Endothelial cell of umbilical vein (primary cell): ENCODE data around the gene LAX1. TPM values are rescaled to one million over a fixed set of nuclear protein-coding genes. Genes with fewer than 3 reads are reported as not detected.

Source experiments
- BruUV-seq: library from RNA; stranded (reverse); fragments of 400-500 nt; replicated peaks from 2 replicates; lab custom pipeline; 2021; lab: Mats Ljungman, UMichigan
- CTCF ChIA-PET: fragments of 300-600, 350-600 bp; sonication (Branson Sonifier 250); formaldehyde crosslinking; loops from one replicate; lab custom pipeline; 2021; ENCODE audit warnings: antibody characterized with exemption, inconsistent platforms; lab: Charles Lee
- POLR2A ChIA-PET: fragments of 300-600, 350-600 bp; sonication (Branson Sonifier 250); formaldehyde crosslinking; loops from one replicate; lab custom pipeline; 2021; ENCODE audit warnings: antibody characterized with exemption, inconsistent platforms; lab: Charles Lee
- DNase-seq: peaks from one replicate; pipeline ENCODE4 v3.0.0-alpha.2; 2011; ENCODE audit warnings: low read depth, low spot score
- FAIRE-seq: peaks from 2 replicates; lab custom pipeline; 2011; peaks lifted over from hg19 to GRCh38; lab: Jason Lieb, UNC
- H2AFZ ChIP-seq: 2 replicates; pipeline ENCODE4 v1.6.0; 2012; ENCODE audit warnings: low read depth, low read length, control low read depth, inconsistent platforms
- H3K27ac ChIP-seq: 2 replicates; pipeline ENCODE4 v1.5.1; 2011; ENCODE audit warnings: low read depth, mild to moderate bottlenecking, control low read depth, low read length, moderate library complexity; ENCODE audit not compliant: insufficient read depth
- H3K27me3 ChIP-seq, 2 experiments: 2 replicates each; pipeline versions ENCODE4 v1.6.0 to v1.6.1; 2011; ENCODE audit warnings: low read length in 2 of 2, mixed read lengths in 1 of 2; ENCODE audit not compliant: control insufficient read depth in 2 of 2, insufficient read depth in 2 of 2
- H3K36me3 ChIP-seq, 2 experiments: 2 replicates in 1 of 2; 3 replicates in 1 of 2; pipeline ENCODE4 v1.5.1; 2011; ENCODE audit warnings: low read length in 2 of 2, mild to moderate bottlenecking in 1 of 2, moderate library complexity in 1 of 2; ENCODE audit not compliant: control insufficient read depth in 2 of 2, insufficient read depth in 2 of 2; ENCODE audit errors: extremely low read depth in 1 of 2
- H3K4me1 ChIP-seq: 3 replicates; pipeline ENCODE4 v1.5.1; 2011; ENCODE audit warnings: mild to moderate bottlenecking, low read length; ENCODE audit not compliant: control insufficient read depth, insufficient read depth; ENCODE audit errors: extremely low read depth
- H3K4me2 ChIP-seq: 2 replicates; pipeline ENCODE4 v1.6.1; 2011; ENCODE audit warnings: low read length, control low read depth, mixed read lengths; ENCODE audit not compliant: insufficient read depth
- H3K4me3 ChIP-seq, 3 experiments: fragments of 200-600 bp in 1 of 3; sonication (generic), shearing (Covaris generic) in 1 of 3; replicated peaks in 1 of 3; 2 replicates each; pipeline ENCODE4 v1.5.1; 2011 to 2016; ENCODE audit warnings: control low read depth in 3 of 3, low read length in 3 of 3, mild to moderate bottlenecking in 2 of 3, inconsistent platforms in 1 of 3, low read depth in 1 of 3, moderate library complexity in 1 of 3; ENCODE audit not compliant: insufficient read depth in 1 of 3
- H3K79me2 ChIP-seq: 2 replicates; pipeline ENCODE4 v1.6.0; 2012; ENCODE audit warnings: low read length, inconsistent platforms; ENCODE audit not compliant: control insufficient read depth, insufficient read depth
- H3K9ac ChIP-seq: replicated peaks from 2 replicates; pipeline ENCODE3; 2011; ENCODE audit warnings: low read length, control low read depth; ENCODE audit not compliant: insufficient read depth; ENCODE audit errors: extremely low read depth
- H3K9me1 ChIP-seq: replicated peaks from 3 replicates; pipeline ENCODE4 v1.6.0; 2011; ENCODE audit warnings: mild to moderate bottlenecking, low read length; ENCODE audit not compliant: control insufficient read depth, insufficient read depth; ENCODE audit errors: extremely low read depth
- H3K9me3 ChIP-seq: replicated peaks from 2 replicates; pipeline ENCODE4 v1.5.1; 2012; ENCODE audit warnings: low read length, inconsistent platforms; ENCODE audit not compliant: control insufficient read depth, insufficient read depth
- H4K20me1 ChIP-seq: replicated peaks from 2 replicates; pipeline ENCODE3; 2011; ENCODE audit warnings: mild to moderate bottlenecking, low read length; ENCODE audit not compliant: control insufficient read depth, insufficient read depth; ENCODE audit errors: extremely low read depth
- EZH2 ChIP-seq: IDR thresholded peaks from 2 replicates; pipeline ENCODE4 v1.6.1; 2012; ENCODE audit warnings: borderline replicate concordance, low read depth, mild to moderate bottlenecking, moderate library complexity, low read length, inconsistent platforms; ENCODE audit not compliant: severe bottlenecking
- FOS ChIP-seq: IDR thresholded peaks from 2 replicates; pipeline ENCODE4 v1.6.1; 2011; ENCODE audit warnings: mild to moderate bottlenecking, low read length, moderate library complexity, borderline replicate concordance; ENCODE audit not compliant: insufficient read depth
- GATA2 ChIP-seq: IDR thresholded peaks from 2 replicates; pipeline ENCODE4 v1.7.0; 2011; ENCODE audit warnings: low read depth, mild to moderate bottlenecking, moderate library complexity, mixed read lengths, low read length; ENCODE audit not compliant: insufficient read length, insufficient read depth
- JUN ChIP-seq: IDR thresholded peaks from 2 replicates; pipeline ENCODE4 v1.6.1; 2011; ENCODE audit warnings: borderline replicate concordance, low read depth; ENCODE audit not compliant: insufficient read length, insufficient read depth
- MYC ChIP-seq: IDR thresholded peaks from one replicate; pipeline ENCODE4 v1.6.1; 2011; ENCODE audit warnings: mild to moderate bottlenecking, low read depth, low read length
- POLR2A ChIP-seq: IDR thresholded peaks from 2 replicates; pipeline ENCODE4 v1.6.1; 2012; ENCODE audit warnings: low read depth, mild to moderate bottlenecking, control low read depth, low read length
- POLR2AphosphoS5 ChIP-seq: IDR thresholded peaks from 2 replicates; pipeline ENCODE4 v1.6.1; 2012; ENCODE audit warnings: low read depth, mild to moderate bottlenecking, control low read depth, low read length, moderate library complexity; ENCODE audit not compliant: insufficient read depth
- dilution Hi-C: fragments of 300-500 bp; cut with MboI; formaldehyde crosslinking; loops from one replicate; pipeline ENCODE4 v1.15.0; 2019; ENCODE audit warnings: low sequenced_read_pairs; ENCODE audit not compliant: extremely low pct_ligation_motif_present
- intact Hi-C: fragments of 100-400 bp; cut with micrococcal nuclease; formaldehyde crosslinking; loops from one replicate; pipeline ENCODE4 v1.10.0; 2022
- polyA plus RNA-seq, 4 experiments: library from polyadenylated mRNA; depleted of rRNA in 3 of 4; stranded (reverse) in 3 of 4; unstranded in 1 of 4; fragments of >200 nt; gene quantifications; 2 replicates each; pipeline versions ENCODE4 v1.2.1 to v1.2.3, GENCODE V29; 2011 to 2012; ENCODE audit warnings: missing spikeins in 1 of 4
- total RNA-seq: library from RNA; stranded (reverse); gene quantifications from 2 replicates; pipeline ENCODE4 v1.2.3, GENCODE V29; 2021
- TF ChIP-seq, protein P1 (sequence below): IDR thresholded peaks from 2 replicates; pipeline ENCODE4 v1.6.1; 2011; ENCODE audit not compliant: insufficient read depth, insufficient read length
- TF ChIP-seq, protein P2 (sequence below), 2 donors: IDR thresholded peaks; 1 replicate in 1 of 2; 2 replicates in 1 of 2; pipeline ENCODE4 v1.5.1; 2011; ENCODE audit warnings: low read length in 2 of 2, mild to moderate bottlenecking in 2 of 2, moderate library complexity in 2 of 2, control low read depth in 1 of 2, inconsistent platforms in 1 of 2, low read depth in 1 of 2; ENCODE audit not compliant: insufficient read depth in 1 of 2; ENCODE audit errors: extremely low read depth in 1 of 2

LAX1 gene
- total and polyA plus RNA-seq, 2 donors (not counting 3 experiments of a cell fraction or from before 2014, with no cell fraction given), result not detected

GRCh38 chr1:203805689-203806088, 40.7 kb downstream of the LAX1 start:
- Histone ChIP-seq H3K79me2 (peaks cover 72% of the 10 kb centered on the region), H3K4me3 (no peak overlapping the region), H4K20me1 (peaks cover 8% of the 10 kb centered on the region), H3K9me3 (no peaks in the 10 kb centered on the region), H3K36me3 (peaks cover 10 to 12% of the 10 kb centered on the region in 2 experiments), H3K9me1 (no peaks in the 10 kb centered on the region), H3K4me1 (no peaks in the 10 kb centered on the region), H3K9ac (no peak overlapping the region), H3K27me3 (no peaks in the 10 kb centered on the region), H3K4me2 (no peak overlapping the region), H3K27ac (no peak overlapping the region), H2AFZ (no peak overlapping the region)
- intact Hi-C loops (no loop called here), dilution Hi-C loops (no loop called here)
- TF ChIP-seq POLR2A (no peak), JUN (no peak), GATA2 (no peak), EZH2 (no peak), POLR2AphosphoS5 (no peak), MYC (no peak), FOS (no peak)
- TF ChIP-seq, protein P1, sequence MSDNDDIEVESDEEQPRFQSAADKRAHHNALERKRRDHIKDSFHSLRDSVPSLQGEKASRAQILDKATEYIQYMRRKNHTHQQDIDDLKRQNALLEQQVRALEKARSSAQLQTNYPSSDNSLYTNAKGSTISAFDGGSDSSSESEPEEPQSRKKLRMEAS, result no peak
- TF ChIP-seq, protein P2, sequence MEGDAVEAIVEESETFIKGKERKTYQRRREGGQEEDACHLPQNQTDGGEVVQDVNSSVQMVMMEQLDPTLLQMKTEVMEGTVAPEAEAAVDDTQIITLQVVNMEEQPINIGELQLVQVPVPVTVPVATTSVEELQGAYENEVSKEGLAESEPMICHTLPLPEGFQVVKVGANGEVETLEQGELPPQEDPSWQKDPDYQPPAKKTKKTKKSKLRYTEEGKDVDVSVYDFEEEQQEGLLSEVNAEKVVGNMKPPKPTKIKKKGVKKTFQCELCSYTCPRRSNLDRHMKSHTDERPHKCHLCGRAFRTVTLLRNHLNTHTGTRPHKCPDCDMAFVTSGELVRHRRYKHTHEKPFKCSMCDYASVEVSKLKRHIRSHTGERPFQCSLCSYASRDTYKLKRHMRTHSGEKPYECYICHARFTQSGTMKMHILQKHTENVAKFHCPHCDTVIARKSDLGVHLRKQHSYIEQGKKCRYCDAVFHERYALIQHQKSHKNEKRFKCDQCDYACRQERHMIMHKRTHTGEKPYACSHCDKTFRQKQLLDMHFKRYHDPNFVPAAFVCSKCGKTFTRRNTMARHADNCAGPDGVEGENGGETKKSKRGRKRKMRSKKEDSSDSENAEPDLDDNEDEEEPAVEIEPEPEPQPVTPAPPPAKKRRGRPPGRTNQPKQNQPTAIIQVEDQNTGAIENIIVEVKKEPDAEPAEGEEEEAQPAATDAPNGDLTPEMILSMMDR (IDR thresholded peaks at IDR 0.05; ENCODE audit: extremely low read depth in 1 of 2, insufficient read depth in 1 of 2, low read depth in 1 of 2, low read length in 2 of 2), result no peak
- DNase-seq (no peak), FAIRE-seq (no peak)
- POLR2A ChIA-PET, result no interaction called here
- CTCF ChIA-PET, result interaction anchor here (1.2 kb wide), 1 partner anchor 14 kb away, joined by 4 read pairs; no protein-coding TSS in a partner anchor
- no TSS peak for BruUV-seq
